Body of pancreas (tissue), 4 donors: ENCODE data around the gene CACNA1F.

Source experiments
- POLR2A ChIP-seq, 3 donors: fragments of 450-650 bp; IDR thresholded peaks; one replicate each; pipeline ENCODE4 v1.6.1; 2016; ENCODE audit warnings: antibody characterized with exemption in 3 of 3, mild to moderate bottlenecking in 2 of 3
- TF ChIP-seq, protein P1 (sequence below), 7 experiments: fragments of 450-650 bp in 4 of 7; fragments of 200-600 bp in 3 of 7; sonication (generic) in 3 of 7; IDR thresholded peaks; one replicate each; pipeline ENCODE4 v1.5.1; 2016 to 2019; ENCODE audit warnings: antibody characterized with exemption in 7 of 7

DNA sequence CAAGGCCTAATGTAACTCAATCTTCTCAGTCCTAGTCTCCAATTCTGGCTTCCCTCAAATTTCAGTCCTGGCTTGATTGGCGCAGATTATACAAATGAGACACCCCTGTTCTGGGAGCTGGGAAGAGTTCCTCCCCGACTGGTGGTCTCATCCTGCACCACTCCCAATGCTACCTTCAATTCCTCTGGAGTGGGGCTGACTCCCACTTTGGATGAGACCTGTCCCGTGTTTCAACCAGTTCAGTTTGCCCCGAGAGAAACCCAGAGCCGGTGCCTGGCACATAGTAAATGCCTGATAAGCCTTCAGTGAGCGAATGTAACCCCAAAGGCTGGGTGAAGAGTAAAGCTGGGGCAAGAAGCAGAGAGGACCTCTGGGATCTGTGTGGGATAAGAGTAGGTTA is 29.1 kb downstream of the CACNA1F start:
- no peak for TF ChIP-seq POLR2A (IDR thresholded peaks at IDR 0.05)
- TF ChIP-seq, protein P1, sequence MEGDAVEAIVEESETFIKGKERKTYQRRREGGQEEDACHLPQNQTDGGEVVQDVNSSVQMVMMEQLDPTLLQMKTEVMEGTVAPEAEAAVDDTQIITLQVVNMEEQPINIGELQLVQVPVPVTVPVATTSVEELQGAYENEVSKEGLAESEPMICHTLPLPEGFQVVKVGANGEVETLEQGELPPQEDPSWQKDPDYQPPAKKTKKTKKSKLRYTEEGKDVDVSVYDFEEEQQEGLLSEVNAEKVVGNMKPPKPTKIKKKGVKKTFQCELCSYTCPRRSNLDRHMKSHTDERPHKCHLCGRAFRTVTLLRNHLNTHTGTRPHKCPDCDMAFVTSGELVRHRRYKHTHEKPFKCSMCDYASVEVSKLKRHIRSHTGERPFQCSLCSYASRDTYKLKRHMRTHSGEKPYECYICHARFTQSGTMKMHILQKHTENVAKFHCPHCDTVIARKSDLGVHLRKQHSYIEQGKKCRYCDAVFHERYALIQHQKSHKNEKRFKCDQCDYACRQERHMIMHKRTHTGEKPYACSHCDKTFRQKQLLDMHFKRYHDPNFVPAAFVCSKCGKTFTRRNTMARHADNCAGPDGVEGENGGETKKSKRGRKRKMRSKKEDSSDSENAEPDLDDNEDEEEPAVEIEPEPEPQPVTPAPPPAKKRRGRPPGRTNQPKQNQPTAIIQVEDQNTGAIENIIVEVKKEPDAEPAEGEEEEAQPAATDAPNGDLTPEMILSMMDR (IDR thresholded peaks at IDR 0.05) = no peak
